Endothelial cell of hepatic sinusoid (primary cell): ENCODE results near the gene SHC1.

Experiments used
- in situ Hi-C: cut with HindIII; loops from 2 replicates; pipeline ENCODE4 v1.10.0; 2017; ENCODE audit warnings: low sequenced_read_pairs

SHC1 gene

GRCh38 chr1:154975409-154976059 lies 5.0 kb upstream of the SHC1 start:
- in situ Hi-C loops: no loop called here

- in situ Hi-C loops: no loop called here
These were observed 4.4 kb upstream of the SHC1 start for GRCh38 chr1:154974808-154975408.

GRCh38 chr1:154974102-154974807 lies 3.7 kb upstream of the SHC1 start, which contains the start of gene CKS1B:
TSS of gene CKS1B (plus strand) at chr1:154974681. CDS start at chr1:154974746, 65 bp downstream.
- in situ Hi-C loops: no loop called here

- in situ Hi-C loops: no loop called here
These were observed 3.0 kb upstream of the SHC1 start for GRCh38 chr1:154973344-154974101.

GRCh38 chr1:154972517-154973343 lies 2.2 kb upstream of the SHC1 start:
- in situ Hi-C loops: no loop called here

- in situ Hi-C loops: no loop called here
These were observed 1.6 kb upstream of the SHC1 start for GRCh38 chr1:154972213-154972516.

GRCh38 chr1:154971341-154971998 lies 923 bp upstream of the SHC1 start:
- in situ Hi-C loops: no loop called here

GRCh38 chr1:154969860-154970452 lies 591 bp downstream of the SHC1 start:
- in situ Hi-C loops: no loop called here

GRCh38 chr1:154969246-154969645 lies 1.3 kb downstream of the SHC1 start:
- in situ Hi-C loops: no loop called here

GRCh38 chr1:154968731-154969130 lies 1.8 kb downstream of the SHC1 start:
- in situ Hi-C loops: no loop called here

GRCh38 chr1:154967331-154967950 lies 3.1 kb downstream of the SHC1 start:
- in situ Hi-C loops: no loop called here

GRCh38 chr1:154966111-154966510 lies 4.4 kb downstream of the SHC1 start:
- in situ Hi-C loops: no loop called here

- in situ Hi-C loops: no loop called here
These were observed 6.2 kb downstream of the SHC1 start for GRCh38 chr1:154964359-154964758.

GRCh38 chr1:154963643-154964042 lies 6.9 kb downstream of the SHC1 start:
- in situ Hi-C loops: no loop called here

GRCh38 chr1:154962795-154963330 lies 7.7 kb downstream of the SHC1 start:
- in situ Hi-C loops: no loop called here

GRCh38 chr1:154962156-154962749 lies 8.3 kb downstream of the SHC1 start:
- in situ Hi-C loops: no loop called here

- in situ Hi-C loops: no loop called here
These were observed 9.1 kb downstream of the SHC1 start, which contains the start of gene PYGO2 for GRCh38 chr1:154961207-154962155. TSS of gene PYGO2 (minus strand) at chr1:154961782. CDS start at chr1:154961576, 206 bp downstream.
